ENCODE data around the gene MSI2.

DNA sequence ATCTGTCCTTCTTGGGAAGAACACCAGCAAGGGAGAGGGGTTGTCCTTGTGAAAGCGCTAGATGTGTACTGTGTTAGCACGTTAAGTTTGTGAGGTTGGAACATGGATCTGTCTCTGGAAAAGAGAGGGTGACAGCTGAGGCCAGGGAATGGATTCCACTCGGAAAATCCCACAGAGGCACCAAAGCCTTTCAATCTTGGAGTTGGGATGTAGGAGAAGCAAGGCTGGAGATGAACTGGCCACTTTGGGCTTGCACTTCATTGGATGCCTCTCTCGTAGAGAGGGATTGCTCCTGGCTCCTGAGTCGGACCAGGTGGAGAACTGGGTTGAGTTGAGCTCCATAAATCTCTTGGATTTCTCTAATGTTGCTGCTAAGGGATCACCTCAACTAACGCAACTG is 421.5 kb downstream of the MSI2 start:
- TF ChIP-seq, protein P1, sequence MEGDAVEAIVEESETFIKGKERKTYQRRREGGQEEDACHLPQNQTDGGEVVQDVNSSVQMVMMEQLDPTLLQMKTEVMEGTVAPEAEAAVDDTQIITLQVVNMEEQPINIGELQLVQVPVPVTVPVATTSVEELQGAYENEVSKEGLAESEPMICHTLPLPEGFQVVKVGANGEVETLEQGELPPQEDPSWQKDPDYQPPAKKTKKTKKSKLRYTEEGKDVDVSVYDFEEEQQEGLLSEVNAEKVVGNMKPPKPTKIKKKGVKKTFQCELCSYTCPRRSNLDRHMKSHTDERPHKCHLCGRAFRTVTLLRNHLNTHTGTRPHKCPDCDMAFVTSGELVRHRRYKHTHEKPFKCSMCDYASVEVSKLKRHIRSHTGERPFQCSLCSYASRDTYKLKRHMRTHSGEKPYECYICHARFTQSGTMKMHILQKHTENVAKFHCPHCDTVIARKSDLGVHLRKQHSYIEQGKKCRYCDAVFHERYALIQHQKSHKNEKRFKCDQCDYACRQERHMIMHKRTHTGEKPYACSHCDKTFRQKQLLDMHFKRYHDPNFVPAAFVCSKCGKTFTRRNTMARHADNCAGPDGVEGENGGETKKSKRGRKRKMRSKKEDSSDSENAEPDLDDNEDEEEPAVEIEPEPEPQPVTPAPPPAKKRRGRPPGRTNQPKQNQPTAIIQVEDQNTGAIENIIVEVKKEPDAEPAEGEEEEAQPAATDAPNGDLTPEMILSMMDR (IDR thresholded peaks at IDR 0.05), result no peak
- TF ChIP-seq POLR2A (IDR thresholded peaks at IDR 0.05), result no peak
- TF ChIP-seq EP300 (IDR thresholded peaks at IDR 0.05), result no peak
- no peak for TF ChIP-seq POLR2AphosphoS5 (IDR thresholded peaks at IDR 0.05)

Measured in sigmoid colon (tissue), 4 donors.